Measurements from ENCODE around the gene ADGRF5.
A peak's percentile ranks its signal among the peaks of the same experiment; 100 is the strongest.
"Not testable (repeated sequence)": the region's sequence is repeated elsewhere in the genome, so short reads cannot be mapped to it uniquely, and the experiment has no call there.

The ADGRF5 gene

DNA sequence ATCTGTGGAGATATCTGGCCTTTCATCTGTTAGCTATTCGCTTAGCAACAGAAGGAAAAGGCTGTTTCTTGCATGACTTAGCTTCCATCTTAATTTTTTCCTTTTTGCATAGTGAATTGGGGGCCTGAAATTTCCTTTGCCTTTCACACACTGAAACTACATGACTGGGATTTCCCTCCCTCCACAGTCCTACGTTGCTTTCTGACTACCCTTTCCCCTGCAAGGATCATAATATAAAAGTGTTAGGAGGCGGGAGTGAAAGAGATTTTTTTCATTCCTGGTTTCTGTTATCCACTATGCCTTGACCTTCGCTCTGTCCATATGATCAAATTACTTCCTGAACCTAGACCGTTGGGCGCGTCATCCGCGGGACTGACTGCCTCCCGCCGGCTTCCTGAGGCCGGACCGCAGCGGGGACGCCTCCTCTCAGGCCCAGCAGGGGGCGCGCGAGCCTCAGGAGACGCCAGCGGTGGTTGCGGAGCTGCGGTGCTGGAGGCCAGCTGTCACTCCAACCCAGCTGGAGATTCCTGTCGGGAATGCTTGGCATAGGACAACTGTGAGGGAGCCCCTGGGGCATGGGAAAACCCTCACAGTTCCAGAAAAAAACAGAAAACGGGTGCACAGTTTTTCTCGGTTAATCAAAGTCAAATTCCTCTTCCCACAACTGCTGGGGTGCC lies 72.9 kb downstream of the ADGRF5 start:
- TF ChIP-seq POLR2AphosphoS5 (IDR thresholded peaks at IDR 0.05; ENCODE audit: low read depth, low read length) (no peak), POU2F2 (IDR thresholded peaks at IDR 0.05; ENCODE audit: low read depth, low read length) (no peak), POLR2A (IDR thresholded peaks at IDR 0.05; ENCODE audit: low read depth, low read length) (no peak), PAX5 (IDR thresholded peaks at IDR 0.05; ENCODE audit: insufficient read depth, low read length, severe bottlenecking) (no peak), SPI1 (IDR thresholded peaks at IDR 0.05; ENCODE audit: low read depth, low read length) (no peak), TAF1 (IDR thresholded peaks at IDR 0.05; ENCODE audit: low read depth, low read length) (no peak)
- DNase-seq (ENCODE audit: insufficient read length, low spot score) (peak; percentile 34), FAIRE-seq (peak; percentile 65)

DNA sequence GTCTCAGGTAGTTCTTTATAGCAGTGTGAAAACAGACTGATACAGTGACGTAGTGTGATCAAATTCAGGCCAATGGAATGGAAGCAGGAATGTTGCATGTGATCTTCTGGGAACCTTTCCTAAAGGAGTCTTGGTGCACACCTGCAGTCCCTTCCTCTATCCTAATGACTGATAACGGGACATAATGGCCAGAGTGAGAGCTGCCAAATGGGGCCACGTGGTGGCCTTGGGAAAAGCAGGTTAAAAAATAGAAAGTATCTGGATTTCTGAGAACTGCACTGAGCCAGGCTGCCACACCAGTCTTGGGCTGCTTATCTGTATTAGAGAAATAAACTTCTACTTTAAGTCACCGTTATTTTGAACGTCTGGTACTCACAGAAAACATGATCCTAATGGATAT lies 76.6 kb downstream of the ADGRF5 start:
- no peak for FAIRE-seq

DNA sequence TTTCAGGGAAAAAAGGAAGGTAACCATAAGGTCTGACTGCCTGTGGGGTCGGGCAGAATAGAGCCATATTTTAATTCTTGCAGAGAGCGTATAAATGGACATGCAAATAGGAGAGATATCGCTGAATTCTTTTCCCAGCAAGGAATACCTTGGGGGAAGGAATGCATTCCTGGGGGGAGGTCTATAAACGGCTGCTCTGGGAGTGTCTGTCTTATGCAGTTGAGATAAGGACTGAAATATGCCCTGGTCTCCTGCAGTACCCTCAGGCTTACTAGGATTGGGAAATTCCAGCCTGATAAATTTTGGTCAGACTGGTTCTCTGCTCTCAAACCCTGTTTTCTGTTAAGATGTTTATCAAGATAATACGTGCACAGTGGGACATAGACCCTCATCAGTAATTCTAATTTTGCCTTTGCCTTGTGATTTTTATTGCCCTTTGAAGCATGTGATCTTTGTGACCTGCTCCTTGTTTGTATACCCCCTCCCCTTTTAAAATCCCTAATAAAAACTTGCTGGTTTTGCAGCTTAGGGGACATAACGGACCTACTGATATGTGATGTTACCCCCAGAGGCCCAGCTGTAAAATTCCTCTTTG lies 79.4 kb downstream of the ADGRF5 start:
- not testable (repeated sequence) for DNase-seq (ENCODE audit: insufficient read length, low spot score); FAIRE-seq

More for the DNA sequence above, 76.6 kb downstream of the ADGRF5 start:
- TF ChIP-seq PAX5 (IDR thresholded peaks at IDR 0.05; ENCODE audit: insufficient read depth, low read length, severe bottlenecking) = no peak
- TF ChIP-seq TAF1 (IDR thresholded peaks at IDR 0.05; ENCODE audit: low read depth, low read length) = no peak
- TF ChIP-seq POU2F2 (IDR thresholded peaks at IDR 0.05; ENCODE audit: low read depth, low read length) = no peak
- TF ChIP-seq SPI1 (IDR thresholded peaks at IDR 0.05; ENCODE audit: low read depth, low read length) = no peak
- no peak for TF ChIP-seq POLR2AphosphoS5 (IDR thresholded peaks at IDR 0.05; ENCODE audit: low read depth, low read length)
- TF ChIP-seq POLR2A (IDR thresholded peaks at IDR 0.05; ENCODE audit: low read depth, low read length) = no peak
- DNase-seq (ENCODE audit: insufficient read length, low spot score) = no peak

DNA sequence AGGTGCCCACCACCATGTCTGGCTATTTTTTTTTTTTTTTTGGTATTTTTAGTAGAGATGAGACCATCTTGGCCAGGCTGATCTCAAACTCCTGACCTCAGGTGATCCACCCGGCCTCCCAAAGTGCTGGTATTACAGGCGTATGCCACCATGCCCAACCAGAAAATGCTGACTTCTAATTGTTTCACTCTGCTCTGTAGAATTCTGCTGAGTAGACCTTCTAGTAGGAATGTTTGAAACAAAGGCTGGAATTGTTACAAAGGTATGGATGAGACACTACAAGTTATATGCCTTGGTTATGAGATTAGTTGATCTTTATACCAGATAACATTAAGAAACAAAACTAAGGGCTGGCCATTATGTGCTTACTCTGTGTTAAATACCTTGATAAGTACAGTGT lies 83.7 kb downstream of the ADGRF5 start:
- TF ChIP-seq POLR2AphosphoS5 (IDR thresholded peaks at IDR 0.05; ENCODE audit: low read depth, low read length) (no peak), PAX5 (IDR thresholded peaks at IDR 0.05; ENCODE audit: insufficient read depth, low read length, severe bottlenecking) (no peak), POLR2A (IDR thresholded peaks at IDR 0.05; ENCODE audit: low read depth, low read length) (no peak), POU2F2 (IDR thresholded peaks at IDR 0.05; ENCODE audit: low read depth, low read length) (no peak), SPI1 (IDR thresholded peaks at IDR 0.05; ENCODE audit: low read depth, low read length) (no peak), TAF1 (IDR thresholded peaks at IDR 0.05; ENCODE audit: low read depth, low read length) (no peak)
- DNase-seq (ENCODE audit: insufficient read length, low spot score) = no peak
- FAIRE-seq = no peak

DNA sequence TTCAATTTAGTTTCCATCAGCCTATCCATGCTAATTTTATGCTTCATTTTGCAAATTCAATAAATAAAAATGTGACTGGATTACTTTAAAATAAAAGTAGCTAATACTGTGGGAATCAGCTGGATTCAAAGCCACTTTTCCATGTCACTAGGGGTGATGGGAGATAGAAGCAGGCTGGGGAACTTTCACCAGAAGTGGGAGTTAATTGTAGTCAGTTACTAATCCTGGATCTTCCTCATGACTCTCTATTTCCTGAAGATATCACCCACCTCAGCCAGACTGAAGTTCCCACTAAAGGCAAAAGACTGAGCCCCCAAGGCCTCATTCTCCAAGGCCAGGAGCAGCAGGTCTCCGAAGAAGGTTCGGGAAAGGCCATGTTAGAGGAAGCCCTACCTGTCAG lies 86.7 kb downstream of the ADGRF5 start:
- not testable (repeated sequence) for FAIRE-seq; DNase-seq (ENCODE audit: insufficient read length, low spot score)

DNA sequence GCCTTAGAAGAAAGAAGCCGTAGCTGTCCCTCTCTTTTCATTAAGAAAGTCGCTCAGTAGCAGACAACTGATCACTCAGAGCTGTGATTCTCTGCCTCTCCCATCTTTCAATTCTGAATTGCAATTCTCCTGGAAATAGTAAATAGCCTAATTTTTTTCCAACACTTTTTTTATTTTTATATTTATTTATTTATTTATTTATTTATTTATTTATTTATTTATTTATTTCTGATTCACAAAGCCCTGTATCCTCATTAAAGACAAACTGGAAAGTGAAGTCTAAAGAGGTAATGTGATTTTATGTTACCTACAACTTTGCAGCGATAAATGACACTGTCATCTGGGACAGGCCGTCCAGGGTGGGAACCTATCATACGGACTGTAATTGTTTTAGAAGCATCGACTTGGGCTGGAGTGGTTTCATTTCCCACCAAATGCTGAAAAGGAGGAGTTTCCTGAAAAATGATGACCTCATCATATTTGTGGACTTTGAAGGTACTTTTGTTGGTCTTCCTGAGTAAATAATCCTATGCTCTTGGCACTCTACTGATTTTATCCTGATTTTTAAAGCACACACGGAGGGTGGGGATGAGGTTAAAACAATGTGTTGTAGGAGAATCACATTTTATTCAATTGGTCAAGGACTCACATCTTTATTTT lies 87.4 kb downstream of the ADGRF5 start:
- DNase-seq (ENCODE audit: insufficient read length, low spot score); FAIRE-seq: not testable (repeated sequence)

DNA sequence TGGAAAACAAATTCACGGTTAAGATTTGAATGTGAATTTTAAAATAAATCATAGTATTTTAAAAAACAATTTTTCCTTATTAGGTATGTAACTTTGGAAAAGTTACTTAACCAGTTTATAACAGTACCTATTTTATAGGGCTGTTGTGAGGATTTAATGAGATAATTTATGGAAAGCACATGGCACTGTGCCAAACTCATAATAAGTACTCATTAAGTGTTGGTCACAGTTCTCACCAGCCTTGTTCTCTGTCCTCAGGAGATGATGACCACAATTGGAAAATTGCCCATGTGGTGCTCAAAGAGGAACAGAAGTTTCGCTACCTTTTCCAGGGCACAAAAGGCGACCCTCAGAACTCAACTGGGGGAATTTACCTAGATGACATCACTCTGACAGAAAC lies 88.9 kb downstream of the ADGRF5 start:
- TF ChIP-seq POLR2A (IDR thresholded peaks at IDR 0.05; ENCODE audit: low read depth, low read length) (no peak), POU2F2 (IDR thresholded peaks at IDR 0.05; ENCODE audit: low read depth, low read length) (no peak), TAF1 (IDR thresholded peaks at IDR 0.05; ENCODE audit: low read depth, low read length) (no peak), SPI1 (IDR thresholded peaks at IDR 0.05; ENCODE audit: low read depth, low read length) (no peak), PAX5 (IDR thresholded peaks at IDR 0.05; ENCODE audit: insufficient read depth, low read length, severe bottlenecking) (no peak), POLR2AphosphoS5 (IDR thresholded peaks at IDR 0.05; ENCODE audit: low read depth, low read length) (no peak)
- DNase-seq (ENCODE audit: insufficient read length, low spot score) (no peak), FAIRE-seq (no peak)

DNA sequence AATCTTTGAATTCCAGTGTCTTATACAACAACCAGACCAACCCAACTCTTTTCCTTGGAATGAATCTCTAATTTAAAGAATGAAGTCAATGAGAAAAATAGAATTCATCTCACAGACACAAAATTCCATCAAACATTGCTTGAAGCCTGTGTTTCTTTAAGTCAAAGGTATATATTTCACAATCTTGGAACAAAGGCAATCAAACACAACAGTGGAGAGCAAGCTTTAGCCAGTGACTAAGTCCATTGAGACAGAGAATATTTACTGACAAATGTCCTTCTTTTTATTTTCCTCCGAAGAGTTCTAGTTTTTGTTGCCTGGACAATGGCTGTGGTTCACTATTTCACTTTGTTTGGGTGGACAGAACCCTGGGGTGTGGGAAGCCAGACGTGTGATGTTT lies 92.8 kb downstream of the ADGRF5 start:
- TF ChIP-seq PAX5 (IDR thresholded peaks at IDR 0.05; ENCODE audit: insufficient read depth, low read length, severe bottlenecking) = no peak
- DNase-seq (ENCODE audit: insufficient read length, low spot score) (no peak), FAIRE-seq (no peak)

DNA sequence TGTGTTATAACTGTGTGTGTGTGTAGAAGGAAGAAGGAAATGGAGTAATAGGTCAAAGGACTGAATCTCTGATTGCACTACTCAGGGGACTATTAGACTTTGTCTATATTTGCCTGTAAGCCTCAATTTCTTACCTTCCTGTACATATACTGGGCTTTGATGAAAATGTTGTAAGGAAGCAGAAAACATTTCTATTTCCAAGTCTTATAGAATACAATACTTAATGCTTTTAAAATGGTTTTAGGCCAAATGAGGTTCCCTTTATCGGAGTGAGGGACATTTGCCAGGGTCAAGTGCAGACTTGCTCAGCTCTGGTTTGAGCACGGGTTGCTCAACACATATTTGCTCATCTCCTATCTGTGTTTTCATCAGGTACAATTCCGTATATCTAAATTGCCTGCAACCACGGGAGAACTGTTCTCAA lies 100.3 kb downstream of the ADGRF5 start:
- FAIRE-seq (no peak), DNase-seq (ENCODE audit: insufficient read length, low spot score) (no peak)
- no peak for TF ChIP-seq SPI1 (IDR thresholded peaks at IDR 0.05; ENCODE audit: low read depth, low read length)
- TF ChIP-seq POLR2AphosphoS5 (IDR thresholded peaks at IDR 0.05; ENCODE audit: low read depth, low read length) = no peak
- no peak for TF ChIP-seq POLR2A (IDR thresholded peaks at IDR 0.05; ENCODE audit: low read depth, low read length)
- TF ChIP-seq POU2F2 (IDR thresholded peaks at IDR 0.05; ENCODE audit: low read depth, low read length) = no peak
- no peak for TF ChIP-seq TAF1 (IDR thresholded peaks at IDR 0.05; ENCODE audit: low read depth, low read length)
- TF ChIP-seq PAX5 (IDR thresholded peaks at IDR 0.05; ENCODE audit: insufficient read depth, low read length, severe bottlenecking) = no peak

DNA sequence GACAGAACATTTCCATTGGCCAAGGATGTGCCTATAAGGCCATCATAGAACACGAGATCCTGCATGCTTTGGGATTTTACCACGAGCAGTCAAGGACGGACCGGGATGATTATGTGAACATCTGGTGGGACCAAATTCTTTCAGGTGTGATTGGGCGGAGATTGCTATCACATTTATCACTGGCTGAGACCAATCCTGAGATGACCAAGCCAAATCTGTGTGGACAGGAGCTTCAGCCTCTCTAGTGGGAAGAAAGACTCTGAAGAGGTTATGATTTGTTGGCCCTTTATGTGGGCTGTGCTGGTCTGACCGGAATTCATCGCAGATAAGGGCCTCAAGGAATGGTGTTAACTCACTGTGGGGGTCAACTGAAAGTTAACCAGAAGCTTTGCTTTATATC lies 102.2 kb downstream of the ADGRF5 start:
- no peak for DNase-seq (ENCODE audit: insufficient read length, low spot score)
- TF ChIP-seq POLR2AphosphoS5 (IDR thresholded peaks at IDR 0.05; ENCODE audit: low read depth, low read length) = no peak
- TF ChIP-seq POU2F2 (IDR thresholded peaks at IDR 0.05; ENCODE audit: low read depth, low read length) = no peak
- no peak for TF ChIP-seq TAF1 (IDR thresholded peaks at IDR 0.05; ENCODE audit: low read depth, low read length)
- TF ChIP-seq POLR2A (IDR thresholded peaks at IDR 0.05; ENCODE audit: low read depth, low read length) = no peak
- no peak for TF ChIP-seq PAX5 (IDR thresholded peaks at IDR 0.05; ENCODE audit: insufficient read depth, low read length, severe bottlenecking)
- no peak for TF ChIP-seq SPI1 (IDR thresholded peaks at IDR 0.05; ENCODE audit: low read depth, low read length)
- FAIRE-seq = no peak
